ENCODE results near the gene HACE1. TPM values are rescaled to one million over a fixed set of nuclear protein-coding genes. Genes with fewer than 3 reads are reported as not detected.
"Not testable (repeated sequence)": the region's sequence is repeated elsewhere in the genome, so short reads cannot be mapped to it uniquely, and the experiment has no call there.

The HACE1 gene
- total RNA-seq, 2 experiments from 2014 or later = 12.0 to 12.5 TPM

GRCh38 chr6:104754788-104755409 lies 104.8 kb downstream of the HACE1 start:
- POLR2A ChIA-PET = no interaction called here

GRCh38 chr6:104753251-104753650 lies 106.5 kb downstream of the HACE1 start:
- POLR2A ChIA-PET = no interaction called here
- CTCF ChIA-PET = no interaction called here

More at GRCh38 chr6:104754788-104755409, 104.8 kb downstream of the HACE1 start:
- CTCF ChIA-PET = no interaction called here

GRCh38 chr6:104750449-104750848 lies 109.3 kb downstream of the HACE1 start:
- CTCF ChIA-PET = no interaction called here

GRCh38 chr6:104739124-104739523 lies 120.6 kb downstream of the HACE1 start:
- CTCF ChIA-PET, POLR2A ChIA-PET: not testable (repeated sequence)

More at GRCh38 chr6:104750449-104750848, 109.3 kb downstream of the HACE1 start:
- POLR2A ChIA-PET = no interaction called here

- CTCF ChIA-PET = not testable (repeated sequence)
- POLR2A ChIA-PET = interaction anchor here (0.6 kb wide), 1 partner anchor 1419 kb away, joined by 4 read pairs; no protein-coding TSS in a partner anchor
Observed at GRCh38 chr6:104737567-104737966, 122.2 kb downstream of the HACE1 start.

GRCh38 chr6:104736545-104736944 lies 123.2 kb downstream of the HACE1 start:
- ChIA-PET POLR2A (no interaction called here), CTCF (no interaction called here)

GRCh38 chr6:104730450-104730849 lies 129.3 kb downstream of the HACE1 start:
- POLR2A ChIA-PET = no interaction called here

GRCh38 chr6:104729433-104729832 lies 130.3 kb downstream of the HACE1 start:
- POLR2A ChIA-PET = no interaction called here
- CTCF ChIA-PET = no interaction called here

More at GRCh38 chr6:104730450-104730849, 129.3 kb downstream of the HACE1 start:
- CTCF ChIA-PET = no interaction called here

GRCh38 chr6:104728448-104728847 lies 131.3 kb downstream of the HACE1 start:
- CTCF ChIA-PET = no interaction called here

GRCh38 chr6:104718672-104719071 lies 141.0 kb downstream of the HACE1 start:
- CTCF ChIA-PET = no interaction called here

More at GRCh38 chr6:104728448-104728847, 131.3 kb downstream of the HACE1 start:
- POLR2A ChIA-PET = interaction anchor here (0.6 kb wide), 1 partner anchor 51 kb away, joined by 3 read pairs; no protein-coding TSS in a partner anchor

GRCh38 chr6:104716858-104717257 lies 142.9 kb downstream of the HACE1 start:
- CTCF ChIA-PET = no interaction called here

More at GRCh38 chr6:104718672-104719071, 141.0 kb downstream of the HACE1 start:
- POLR2A ChIA-PET = no interaction called here

GRCh38 chr6:104714796-104715195 lies 144.9 kb downstream of the HACE1 start:
- ChIA-PET CTCF (no interaction called here), POLR2A (no interaction called here)

More at GRCh38 chr6:104716858-104717257, 142.9 kb downstream of the HACE1 start:
- POLR2A ChIA-PET = no interaction called here

- POLR2A ChIA-PET = no interaction called here
- CTCF ChIA-PET = no interaction called here
Observed at GRCh38 chr6:104713982-104714381, 145.7 kb downstream of the HACE1 start.

- ChIA-PET POLR2A (no interaction called here), CTCF (no interaction called here)
Observed at GRCh38 chr6:104711371-104711770, 148.3 kb downstream of the HACE1 start.

- ChIA-PET POLR2A (no interaction called here), CTCF (no interaction called here)
Observed at GRCh38 chr6:104710543-104711335, 149.0 kb downstream of the HACE1 start.

- ChIA-PET POLR2A (no interaction called here), CTCF (no interaction called here)
Observed at GRCh38 chr6:104705916-104706442, 153.7 kb downstream of the HACE1 start.

- ChIA-PET CTCF (no interaction called here), POLR2A (no interaction called here)
Observed at GRCh38 chr6:104705095-104705707, 154.5 kb downstream of the HACE1 start.

- ChIA-PET CTCF (no interaction called here), POLR2A (no interaction called here)
Observed at GRCh38 chr6:104704191-104704590, 155.5 kb downstream of the HACE1 start.

GRCh38 chr6:104702126-104702841 lies 157.4 kb downstream of the HACE1 start:
- ChIA-PET CTCF (no interaction called here), POLR2A (no interaction called here)

All from activated CD8-positive, alpha-beta memory T cell treated with anti-CD3 and anti-CD28 coated beads for 36 hours (primary cell).